NK-92 (cell line): ENCODE results near the gene COL8A1.

Experiments used
- DNase-seq: peaks from one replicate; lab custom pipeline; 2025; ENCODE audit not compliant: unreplicated experiment; lab: John Stamatoyannopoulos, UW

COL8A1 gene

GRCh38 chr3:99669879-99670555 lies 31.6 kb downstream of the COL8A1 start:
- DNase-seq = no peak

GRCh38 chr3:99670556-99670950 lies 32.2 kb downstream of the COL8A1 start:
- DNase-seq = no peak

- DNase-seq = no peak
These were observed 35.8 kb downstream of the COL8A1 start for GRCh38 chr3:99674086-99674789.

GRCh38 chr3:99678023-99678422 lies 39.6 kb downstream of the COL8A1 start:
- no peak for DNase-seq

- no peak for DNase-seq
These were observed 40.5 kb downstream of the COL8A1 start for GRCh38 chr3:99678896-99679295.

- DNase-seq = no peak
These were observed 43.1 kb downstream of the COL8A1 start for GRCh38 chr3:99681512-99681911.

GRCh38 chr3:99681976-99682375 lies 43.6 kb downstream of the COL8A1 start:
- no peak for DNase-seq

GRCh38 chr3:99683465-99683864 lies 45.1 kb downstream of the COL8A1 start:
- no peak for DNase-seq

- DNase-seq = no peak
These were observed 45.5 kb downstream of the COL8A1 start for GRCh38 chr3:99683876-99684275.

GRCh38 chr3:99684644-99685043 lies 46.2 kb downstream of the COL8A1 start:
- DNase-seq = no peak

GRCh38 chr3:99686469-99686868 lies 48.1 kb downstream of the COL8A1 start:
- no peak for DNase-seq

- no peak for DNase-seq
These were observed 48.7 kb downstream of the COL8A1 start for GRCh38 chr3:99686955-99687612.

GRCh38 chr3:99690761-99691369 lies 52.5 kb downstream of the COL8A1 start:
- no peak for DNase-seq

- DNase-seq = no peak
These were observed 55.2 kb downstream of the COL8A1 start for GRCh38 chr3:99693636-99694035.

- no peak for DNase-seq
These were observed 58.1 kb downstream of the COL8A1 start for GRCh38 chr3:99696497-99696896.

- DNase-seq = no peak
These were observed 58.9 kb downstream of the COL8A1 start for GRCh38 chr3:99697250-99697649.

GRCh38 chr3:99698932-99699331 lies 60.5 kb downstream of the COL8A1 start:
- no peak for DNase-seq

GRCh38 chr3:99699841-99700240 lies 61.4 kb downstream of the COL8A1 start:
- no peak for DNase-seq

- no peak for DNase-seq
These were observed 62.4 kb downstream of the COL8A1 start for GRCh38 chr3:99700631-99701268.

GRCh38 chr3:99702953-99703943 lies 64.9 kb downstream of the COL8A1 start:
- no peak for DNase-seq
